Testis (tissue), 3 donors: Measurements from ENCODE around the gene SCEL. TPM values are rescaled to one million over a fixed set of nuclear protein-coding genes. Genes with fewer than 3 reads are reported as not detected.
A peak's percentile ranks its signal among the peaks of the same experiment; 100 is the strongest.
"Not testable (repeated sequence)": the region's sequence is repeated elsewhere in the genome, so short reads cannot be mapped to it uniquely, and the experiment has no call there.

Experiments used
- DNase-seq: peaks from one replicate; pipeline ENCODE4 v3.0.0-alpha.2; 2019
- H3K27ac ChIP-seq, 2 donors: fragments of 200-600 bp; sonication (generic); one replicate each; pipeline ENCODE4 v1.5.1; 2019
- H3K27me3 ChIP-seq: fragments of 200-600 bp; sonication (generic); one replicate; pipeline ENCODE4 v1.5.1; 2019
- H3K36me3 ChIP-seq: fragments of 200-600 bp; sonication (generic); one replicate; pipeline ENCODE4 v1.5.1; 2017; ENCODE audit warnings: low read depth; ENCODE audit errors: missing control alignments
- H3K4me1 ChIP-seq: fragments of 200-600 bp; sonication (generic); one replicate; pipeline ENCODE4 v1.5.1; 2019
- H3K4me3 ChIP-seq, 2 donors: fragments of 200-600 bp; sonication (generic); one replicate each; pipeline ENCODE4 v1.5.1; 2017 to 2019
- H3K9me3 ChIP-seq: fragments of 200-600 bp; sonication (generic); one replicate; pipeline ENCODE4 v1.5.1; 2017
- POLR2A ChIP-seq: fragments of 450-650 bp; IDR thresholded peaks from one replicate; pipeline ENCODE4 v1.6.1; 2017; ENCODE audit warnings: antibody characterized with exemption, mild to moderate bottlenecking, moderate library complexity
- WGBS, 2 donors: methylation state at CpG; one replicate each; pipeline ENCODE4 v1.1.5; 2018; 5-methylcytosine and 5-hydroxymethylcytosine counted together
- intact Hi-C: fragments of 100-400 bp; cut with DNase I; formaldehyde crosslinking; loops from one replicate; pipeline ENCODE4 v1.15.1; 2023; ENCODE audit warnings: low total_unique reads
- polyA plus RNA-seq: library from polyadenylated mRNA; stranded (reverse); fragments of 350-450 nt; fragmentation: Illumina TruSeq; extraction: RNeasy Lipid Tissue Mini Kit (QIAGEN cat#74804); gene quantifications from one replicate; pipeline ENCODE4 v1.2.3, GENCODE V29; 2014; ENCODE audit warnings: low read depth, low replicate concordance; ENCODE audit not compliant: insufficient read depth
- total RNA-seq, 2 donors: library from RNA; depleted of rRNA; stranded (reverse); fragments of >200 nt; gene quantifications; one replicate each; pipeline ENCODE4 v1.2.3, GENCODE V29; 2016
- TF ChIP-seq, protein P1 (sequence below), 3 experiments: fragments of 450-650 bp in 2 of 3; fragments of 200-600 bp in 1 of 3; sonication (generic) in 1 of 3; IDR thresholded peaks; one replicate each; pipeline ENCODE4 v1.5.1; 2016 to 2019; ENCODE audit warnings: antibody characterized with exemption in 3 of 3, mild to moderate bottlenecking in 2 of 3, moderate library complexity in 1 of 3

SCEL gene
- total and polyA plus RNA-seq, 3 donors from 2014 or later, result 2.5 to 3.5 (median 2.5) TPM

DNA sequence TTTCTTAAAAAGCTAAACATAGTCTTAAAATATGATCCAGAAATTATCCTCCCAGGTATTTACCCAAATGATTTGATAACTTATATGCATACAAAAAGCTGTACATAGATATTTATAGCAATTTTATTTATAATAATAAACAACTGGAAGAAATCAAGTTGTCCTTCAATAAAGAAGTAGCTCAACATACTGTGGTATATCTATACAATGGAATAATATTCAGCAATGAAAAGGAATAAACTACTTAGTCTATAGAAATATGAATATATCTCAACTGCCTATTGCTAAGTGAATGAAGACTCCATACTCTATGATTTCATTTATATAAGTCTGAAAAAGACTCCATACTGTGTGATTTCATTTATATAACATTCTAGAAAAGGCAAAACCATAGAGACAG is 114.9 kb downstream of the SCEL start:
- Histone ChIP-seq H3K36me3 (no peaks in the 10 kb centered on the region), H3K9me3 (no peaks in the 10 kb centered on the region), H3K27ac (no peak overlapping the region), H3K4me1 (no peaks in the 10 kb centered on the region), H3K4me3 (no peak overlapping the region), H3K27me3 (no peaks in the 10 kb centered on the region)
- TF ChIP-seq, protein P1, sequence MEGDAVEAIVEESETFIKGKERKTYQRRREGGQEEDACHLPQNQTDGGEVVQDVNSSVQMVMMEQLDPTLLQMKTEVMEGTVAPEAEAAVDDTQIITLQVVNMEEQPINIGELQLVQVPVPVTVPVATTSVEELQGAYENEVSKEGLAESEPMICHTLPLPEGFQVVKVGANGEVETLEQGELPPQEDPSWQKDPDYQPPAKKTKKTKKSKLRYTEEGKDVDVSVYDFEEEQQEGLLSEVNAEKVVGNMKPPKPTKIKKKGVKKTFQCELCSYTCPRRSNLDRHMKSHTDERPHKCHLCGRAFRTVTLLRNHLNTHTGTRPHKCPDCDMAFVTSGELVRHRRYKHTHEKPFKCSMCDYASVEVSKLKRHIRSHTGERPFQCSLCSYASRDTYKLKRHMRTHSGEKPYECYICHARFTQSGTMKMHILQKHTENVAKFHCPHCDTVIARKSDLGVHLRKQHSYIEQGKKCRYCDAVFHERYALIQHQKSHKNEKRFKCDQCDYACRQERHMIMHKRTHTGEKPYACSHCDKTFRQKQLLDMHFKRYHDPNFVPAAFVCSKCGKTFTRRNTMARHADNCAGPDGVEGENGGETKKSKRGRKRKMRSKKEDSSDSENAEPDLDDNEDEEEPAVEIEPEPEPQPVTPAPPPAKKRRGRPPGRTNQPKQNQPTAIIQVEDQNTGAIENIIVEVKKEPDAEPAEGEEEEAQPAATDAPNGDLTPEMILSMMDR (IDR thresholded peaks at IDR 0.05), result no peak
- no peak for DNase-seq
- intact Hi-C loops, result no loop called here

DNA sequence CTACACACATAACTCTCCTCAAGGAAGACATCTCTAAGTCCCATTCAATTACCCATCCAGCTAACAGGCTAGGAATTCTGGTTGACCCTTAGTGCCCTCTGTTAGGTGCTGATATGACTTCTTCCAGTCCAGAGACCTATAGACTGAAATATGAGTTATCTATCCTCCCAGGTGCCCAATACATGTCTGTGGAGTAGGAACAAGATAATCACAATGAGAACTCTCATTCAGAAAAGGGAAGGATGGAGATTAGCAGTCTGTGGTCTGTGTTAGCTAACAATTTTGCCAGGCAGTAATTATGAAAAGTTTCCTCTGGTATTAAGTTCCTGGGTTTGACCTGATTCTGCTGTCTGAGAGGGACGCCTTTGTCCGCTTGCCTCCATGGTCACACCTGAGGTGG is 117.8 kb downstream of the SCEL start:
- Histone ChIP-seq H3K36me3 (no peaks in the 10 kb centered on the region), H3K27me3 (no peaks in the 10 kb centered on the region), H3K27ac (no peak overlapping the region), H3K4me1 (no peaks in the 10 kb centered on the region), H3K4me3 (no peak overlapping the region), H3K9me3 (no peaks in the 10 kb centered on the region)
- intact Hi-C loops, result no loop called here
- no peak for DNase-seq
- TF ChIP-seq, protein P1 (IDR thresholded peaks at IDR 0.05), result no peak
- TF ChIP-seq POLR2A, result no peak
- WGBS, 2 donors, result 83 to 88% methylated on average over 2 of the region's 2 CpGs

DNA sequence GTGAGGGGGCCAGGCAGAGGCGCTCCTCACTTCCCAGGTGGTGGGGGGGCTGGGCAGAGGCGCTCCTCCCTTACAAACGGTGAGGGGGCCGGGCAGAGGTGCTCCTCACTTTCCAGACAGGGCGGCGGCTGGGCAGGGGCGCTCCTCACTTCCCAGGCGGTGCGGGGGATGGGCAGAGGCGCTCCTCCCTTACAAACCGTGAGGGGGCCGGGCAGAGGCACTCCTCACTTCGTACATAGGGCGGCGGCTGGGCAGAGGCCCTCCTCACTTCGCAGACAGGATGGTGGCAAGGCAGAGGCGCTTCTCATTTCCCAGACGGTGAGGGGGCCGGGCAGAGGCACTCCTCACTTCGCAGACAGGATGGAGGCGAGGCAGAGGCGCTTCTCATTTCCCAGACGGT is 124.5 kb downstream of the SCEL start:
- H3K4me3 ChIP-seq, H3K36me3 ChIP-seq, H3K27me3 ChIP-seq, H3K27ac ChIP-seq, H3K9me3 ChIP-seq, intact Hi-C loops, H3K4me1 ChIP-seq, DNase-seq: not testable (repeated sequence)
- 68 to 96% methylated on average over 9 to 23 of the region's 23 CpGs for WGBS, 2 donors

DNA sequence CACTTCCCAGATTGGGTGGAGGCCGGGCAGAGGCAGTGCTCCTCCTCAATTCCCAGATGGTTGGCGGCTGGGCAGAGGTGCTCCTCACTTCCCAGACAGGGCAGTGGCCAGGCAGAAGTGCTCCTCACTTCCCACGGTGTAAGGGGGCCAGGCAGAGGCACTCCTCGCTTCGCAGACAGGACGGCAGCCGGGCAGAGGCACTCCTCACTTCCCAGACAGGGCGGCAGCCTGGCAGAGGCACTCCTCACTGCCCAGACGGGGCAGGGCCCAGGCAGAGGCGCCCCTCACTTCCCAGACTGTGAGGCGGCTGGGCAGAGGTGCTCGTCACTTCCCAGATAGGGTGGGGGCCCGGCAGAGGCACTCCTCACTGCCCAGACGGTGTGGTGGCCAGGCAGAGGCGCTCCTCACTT is 125.3 kb downstream of the SCEL start:
- no peaks in the 10 kb centered on the region for H3K36me3 ChIP-seq
- H3K27ac ChIP-seq, result no peak overlapping the region
- no peak for DNase-seq
- WGBS, 2 donors, result 62 to 82% methylated on average over 8 to 15 of the region's 15 CpGs
- no peaks in the 10 kb centered on the region for H3K9me3 ChIP-seq
- no peaks in the 10 kb centered on the region for H3K27me3 ChIP-seq
- intact Hi-C loops, result no loop called here
- peak overlapping the region in 1 of 2 donors; percentile 23 for H3K4me3 ChIP-seq
- TF ChIP-seq, protein P1 (IDR thresholded peaks at IDR 0.05), result no peak
- no peak for TF ChIP-seq POLR2A
- no peaks in the 10 kb centered on the region for H3K4me1 ChIP-seq

DNA sequence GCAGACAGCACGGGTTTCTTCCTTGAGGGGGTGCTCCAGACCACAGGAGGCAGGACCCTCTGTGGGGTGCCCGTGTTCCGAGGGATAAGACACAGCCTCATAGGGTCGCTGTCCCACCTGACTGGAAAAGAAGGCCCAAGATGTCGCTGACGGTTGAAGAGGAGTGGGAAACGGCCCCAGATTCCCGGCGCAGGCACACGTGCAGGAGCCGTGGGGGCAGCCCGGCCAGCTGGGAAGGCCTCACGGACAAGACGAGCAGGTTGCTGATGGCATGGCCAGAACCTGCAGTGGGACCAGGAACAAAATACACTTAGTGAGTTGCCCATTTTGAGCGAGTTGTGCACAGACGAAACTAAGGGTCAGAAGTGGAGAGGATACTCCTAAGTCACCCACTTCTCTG is 126.8 kb downstream of the SCEL start:
- H3K36me3 ChIP-seq, H3K9me3 ChIP-seq, H3K4me3 ChIP-seq, intact Hi-C loops, H3K27me3 ChIP-seq, H3K4me1 ChIP-seq, H3K27ac ChIP-seq, DNase-seq: not testable (repeated sequence)
- WGBS, 2 donors, result 95 to 96% methylated on average over 14 to 16 of the region's 16 CpGs

DNA sequence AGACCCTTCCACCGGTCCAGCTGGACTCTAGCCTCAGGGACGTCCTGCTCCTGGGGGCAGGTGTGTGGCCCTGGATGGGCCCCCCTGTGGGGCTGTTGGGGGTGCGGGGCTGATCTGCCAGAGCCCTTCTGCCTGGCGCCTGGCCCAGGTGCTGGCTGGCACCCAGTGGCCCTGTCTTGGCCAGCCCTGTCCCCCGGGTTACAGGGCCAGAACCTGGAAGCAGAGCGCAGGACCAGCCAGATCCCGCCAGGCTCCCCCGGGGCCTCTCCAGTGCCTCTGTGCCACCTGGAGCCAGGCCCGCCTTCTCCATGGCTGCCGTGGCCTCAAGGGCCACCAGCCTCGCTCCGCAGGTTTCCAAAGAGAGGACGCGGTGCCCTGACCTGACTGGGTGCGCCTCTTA is 127.3 kb downstream of the SCEL start:
- intact Hi-C loops, H3K36me3 ChIP-seq, H3K4me1 ChIP-seq, H3K4me3 ChIP-seq, DNase-seq, H3K9me3 ChIP-seq, H3K27ac ChIP-seq, H3K27me3 ChIP-seq: not testable (repeated sequence)
- WGBS, 2 donors, result 92% methylated on average over 14 of the region's 15 CpGs; no CpG with 5 or more reads in 1 of the 2 donors
